ENCODE measurements around the gene MRPL12.

The MRPL12 gene

GRCh38 chr17:81740395-81740961 is 37.3 kb downstream of the MRPL12 start:
- no peak for DNase-seq (ENCODE audit: low spot score)

- DNase-seq (ENCODE audit: low spot score): no peak
Measured at GRCh38 chr17:81741049-81741593, 38.0 kb downstream of the MRPL12 start.

- no peak for DNase-seq (ENCODE audit: low spot score)
Measured at GRCh38 chr17:81741594-81742452, 38.7 kb downstream of the MRPL12 start.
